Measurements from ENCODE around the gene TMC5. TPM values are rescaled to one million over a fixed set of nuclear protein-coding genes. Genes with fewer than 3 reads are reported as not detected.

TMC5 gene
- total and polyA plus RNA-seq, 2 of the 13 experiments (the other 11 are each of a cell fraction or from before 2014, with no cell fraction given) = 0.09 to 0.41 TPM

DNA sequence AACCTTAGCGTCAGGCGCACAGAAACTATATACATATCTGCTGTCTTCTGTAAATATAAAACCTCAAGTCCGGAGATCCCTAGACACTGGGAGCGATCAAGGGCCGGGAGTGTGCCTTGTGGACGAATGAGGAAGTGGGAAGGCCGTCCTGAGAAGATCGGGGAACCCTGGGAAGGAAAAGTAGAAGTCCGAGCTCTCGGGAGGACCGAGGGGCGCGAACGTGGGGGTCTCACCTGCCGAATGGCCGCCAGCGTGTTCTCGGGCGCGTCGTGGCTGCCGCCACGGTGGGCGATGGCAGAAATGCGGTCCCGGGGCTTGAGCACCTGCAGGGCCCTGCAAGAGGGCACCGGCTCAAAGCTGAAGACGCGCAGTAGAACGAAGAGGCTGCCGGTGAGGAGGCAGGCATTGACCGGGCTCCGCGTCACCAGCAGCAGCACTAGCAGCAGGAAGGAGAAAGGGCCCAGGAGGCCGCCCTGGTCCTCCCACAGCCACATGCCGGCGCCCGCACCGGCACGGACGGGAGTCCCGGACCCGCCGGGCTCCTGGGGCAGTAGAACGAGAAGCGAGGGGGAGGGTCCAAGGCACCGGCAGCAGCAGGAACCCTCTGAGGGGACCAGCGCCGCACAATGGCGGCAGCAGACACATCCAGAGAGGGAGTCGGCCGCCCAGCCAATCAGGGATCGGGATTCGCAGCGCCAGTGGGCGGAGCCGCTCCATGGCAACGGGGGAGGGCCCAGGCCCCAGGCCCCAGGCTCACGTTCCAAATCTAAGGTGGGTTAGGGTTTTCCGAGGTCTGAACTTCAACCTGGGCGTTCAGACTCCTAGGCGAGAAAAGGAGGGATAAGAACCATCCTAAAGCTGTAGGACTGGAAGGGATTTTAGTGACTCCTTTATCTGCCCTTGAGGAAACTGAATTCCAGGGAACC is 104.1 kb downstream of the TMC5 start, which contains the start of gene GDE1 (continued):
- TF ChIP-seq NR3C1 (CRISPR knock-in tag; IDR thresholded peaks at IDR 0.05) (peak; percentile 78; the same call in 1 of the 2 replicates), ZBTB1 (CRISPR knock-in tag; IDR thresholded peaks at IDR 0.05; ENCODE audit: borderline replicate concordance) (no peak), RFXAP (CRISPR knock-in tag; IDR thresholded peaks at IDR 0.05; ENCODE audit: borderline replicate concordance) (peak; percentile 85), SP140L (CRISPR knock-in tag; IDR thresholded peaks at IDR 0.05; ENCODE audit: borderline replicate concordance) (no peak), PCBP1 (IDR thresholded peaks at IDR 0.05; ENCODE audit: borderline replicate concordance, low read depth, low read length) (no peak), SMC3 (IDR thresholded peaks at IDR 0.05; ENCODE audit: low read length) (no peak), TEAD2 (CRISPR knock-in tag; IDR thresholded peaks at IDR 0.05) (no peak), PRPF4 (IDR thresholded peaks at IDR 0.05; ENCODE audit: low read depth, low read length, poor library complexity, severe bottlenecking) (no peak), HNRNPLL (IDR thresholded peaks at IDR 0.05; ENCODE audit: low read depth, low read length, poor library complexity, severe bottlenecking) (peak; percentile 76), ZNF724P (CRISPR knock-in tag; IDR thresholded peaks at IDR 0.05; ENCODE audit: borderline replicate concordance) (0 out of 2 replicates have a peak, but pooled peaks have one; percentile 36), KLF6 (CRISPR knock-in tag; IDR thresholded peaks at IDR 0.05) (peak; percentile 84; the same call in 1 of the 2 replicates), ZNF510 (CRISPR knock-in tag; IDR thresholded peaks at IDR 0.05; ENCODE audit: low read depth) (0 out of 2 replicates have a peak, but pooled peaks have one; percentile 15), MAFF (IDR thresholded peaks at IDR 0.05; ENCODE audit: low read depth, low read length) (no peak), NFYB (CRISPR knock-in tag; IDR thresholded peaks at IDR 0.05) (peak; percentile 81), CC2D1A (CRISPR knock-in tag; IDR thresholded peaks at IDR 0.05) (no peak; the same call in 1 of the 2 replicates), PAX8 (CRISPR knock-in tag; IDR thresholded peaks at IDR 0.05; ENCODE audit: borderline replicate concordance) (peak; percentile 75; the same call in 1 of the 2 replicates), ZNF552 (CRISPR knock-in tag; IDR thresholded peaks at IDR 0.05; ENCODE audit: borderline replicate concordance) (peak; percentile 29; the same call in 1 of the 2 replicates), TCF12 (IDR thresholded peaks at IDR 0.05) (no peak), TCF12 (CRISPR knock-in tag; IDR thresholded peaks at IDR 0.05) (no peak), ZNF256 (CRISPR knock-in tag; conservative IDR thresholded peaks at IDR 0.05) (0 out of 2 replicates have a peak, but pooled peaks have one; percentile 7), ZEB1 (IDR thresholded peaks at IDR 0.05; ENCODE audit: insufficient replicate concordance, low read depth) (peak; percentile 24), SP5 (CRISPR knock-in tag; IDR thresholded peaks at IDR 0.05; ENCODE audit: borderline replicate concordance, low read depth) (peak; percentile 90)
- TF ChIP-seq, protein P1, sequence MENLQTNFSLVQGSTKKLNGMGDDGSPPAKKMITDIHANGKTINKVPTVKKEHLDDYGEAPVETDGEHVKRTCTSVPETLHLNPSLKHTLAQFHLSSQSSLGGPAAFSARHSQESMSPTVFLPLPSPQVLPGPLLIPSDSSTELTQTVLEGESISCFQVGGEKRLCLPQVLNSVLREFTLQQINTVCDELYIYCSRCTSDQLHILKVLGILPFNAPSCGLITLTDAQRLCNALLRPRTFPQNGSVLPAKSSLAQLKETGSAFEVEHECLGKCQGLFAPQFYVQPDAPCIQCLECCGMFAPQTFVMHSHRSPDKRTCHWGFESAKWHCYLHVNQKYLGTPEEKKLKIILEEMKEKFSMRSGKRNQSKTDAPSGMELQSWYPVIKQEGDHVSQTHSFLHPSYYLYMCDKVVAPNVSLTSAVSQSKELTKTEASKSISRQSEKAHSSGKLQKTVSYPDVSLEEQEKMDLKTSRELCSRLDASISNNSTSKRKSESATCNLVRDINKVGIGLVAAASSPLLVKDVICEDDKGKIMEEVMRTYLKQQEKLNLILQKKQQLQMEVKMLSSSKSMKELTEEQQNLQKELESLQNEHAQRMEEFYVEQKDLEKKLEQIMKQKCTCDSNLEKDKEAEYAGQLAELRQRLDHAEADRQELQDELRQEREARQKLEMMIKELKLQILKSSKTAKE (CRISPR knock-in tag; IDR thresholded peaks at IDR 0.05; ENCODE audit: borderline replicate concordance) = no peak
- TF ChIP-seq, protein P2, sequence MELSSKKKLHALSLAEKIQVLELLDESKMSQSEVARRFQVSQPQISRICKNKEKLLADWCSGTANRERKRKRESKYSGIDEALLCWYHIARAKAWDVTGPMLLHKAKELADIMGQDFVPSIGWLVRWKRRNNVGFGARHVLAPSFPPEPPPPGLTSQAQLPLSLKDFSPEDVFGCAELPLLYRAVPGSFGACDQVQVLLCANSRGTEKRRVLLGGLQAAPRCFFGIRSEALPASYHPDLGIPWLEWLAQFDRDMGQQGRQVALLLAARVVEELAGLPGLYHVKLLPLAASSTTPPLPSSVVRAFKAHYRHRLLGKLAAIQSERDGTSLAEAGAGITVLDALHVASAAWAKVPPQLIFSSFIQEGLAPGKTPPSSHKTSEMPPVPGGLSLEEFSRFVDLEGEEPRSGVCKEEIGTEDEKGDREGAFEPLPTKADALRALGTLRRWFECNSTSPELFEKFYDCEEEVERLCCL (CRISPR knock-in tag; IDR thresholded peaks at IDR 0.05; ENCODE audit: borderline replicate concordance) = 0 out of 2 replicates have a peak, but pooled peaks have one; percentile 32
- TF ChIP-seq, protein P3, sequence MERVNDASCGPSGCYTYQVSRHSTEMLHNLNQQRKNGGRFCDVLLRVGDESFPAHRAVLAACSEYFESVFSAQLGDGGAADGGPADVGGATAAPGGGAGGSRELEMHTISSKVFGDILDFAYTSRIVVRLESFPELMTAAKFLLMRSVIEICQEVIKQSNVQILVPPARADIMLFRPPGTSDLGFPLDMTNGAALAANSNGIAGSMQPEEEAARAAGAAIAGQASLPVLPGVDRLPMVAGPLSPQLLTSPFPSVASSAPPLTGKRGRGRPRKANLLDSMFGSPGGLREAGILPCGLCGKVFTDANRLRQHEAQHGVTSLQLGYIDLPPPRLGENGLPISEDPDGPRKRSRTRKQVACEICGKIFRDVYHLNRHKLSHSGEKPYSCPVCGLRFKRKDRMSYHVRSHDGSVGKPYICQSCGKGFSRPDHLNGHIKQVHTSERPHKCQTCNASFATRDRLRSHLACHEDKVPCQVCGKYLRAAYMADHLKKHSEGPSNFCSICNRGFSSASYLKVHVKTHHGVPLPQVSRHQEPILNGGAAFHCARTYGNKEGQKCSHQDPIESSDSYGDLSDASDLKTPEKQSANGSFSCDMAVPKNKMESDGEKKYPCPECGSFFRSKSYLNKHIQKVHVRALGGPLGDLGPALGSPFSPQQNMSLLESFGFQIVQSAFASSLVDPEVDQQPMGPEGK (CRISPR knock-in tag; IDR thresholded peaks at IDR 0.05) = peak; percentile 93
